Right cardiac atrium (tissue), 5 donors: Measurements from ENCODE around the gene GHRH. TPM values are rescaled to one million over a fixed set of nuclear protein-coding genes. Genes with fewer than 3 reads are reported as not detected.
A peak's percentile ranks its signal among the peaks of the same experiment; 100 is the strongest.

Source experiments
- ATAC-seq, 2 donors: fragments of 200-7000 bp; cut with Tn5 transposase; one replicate each; pipeline versions ENCODE4 v1.8.0 to v1.9.1; 2020; ENCODE audit warnings: moderate library complexity in 2 of 2, mild to moderate bottlenecking in 1 of 2
- DNase-seq, 3 donors: peaks; one replicate each; pipeline ENCODE4 v3.0.0-alpha.2; 2020
- H3K27ac ChIP-seq: one replicate; pipeline ENCODE4 v1.5.1; 2013; ENCODE audit warnings: mild to moderate bottlenecking, low read length, control low read depth, moderate library complexity
- H3K27me3 ChIP-seq: one replicate; pipeline ENCODE4 v1.6.1; 2013; ENCODE audit not compliant: control insufficient read depth, insufficient read depth
- H3K4me1 ChIP-seq: one replicate; pipeline ENCODE4 v1.6.1; 2013; ENCODE audit warnings: low read length; ENCODE audit not compliant: control insufficient read depth, insufficient read depth
- H3K4me3 ChIP-seq: one replicate; pipeline ENCODE4 v1.5.1; 2013; ENCODE audit warnings: low read length, control low read depth
- H3K9me3 ChIP-seq: one replicate; pipeline ENCODE4 v1.6.1; 2013; ENCODE audit warnings: low read length; ENCODE audit not compliant: control insufficient read depth
- WGBS: extraction: QIAGEN DNeasy Blood & Tissue Kit; methylation state at CpG from one replicate; pipeline ENCODE4 v1.1.7; 2013; 5-methylcytosine and 5-hydroxymethylcytosine counted together
- intact Hi-C, 4 donors: fragments of 100-400 bp; cut with DNase I; formaldehyde crosslinking; loops; one replicate each; pipeline versions ENCODE4 v1.11.0 to v1.14.0; 2022 to 2023
- polyA plus RNA-seq: library from polyadenylated mRNA; stranded (reverse); fragments of 200-250 nt; gene quantifications from one replicate; pipeline ENCODE4 v1.2.3, GENCODE V29; 2013
- total RNA-seq, 4 donors: library from RNA; stranded (reverse); fragmentation: NEBNext Ultra II Directional; extraction: Animal tissue kit (Norgen Biotek cat#: 25700); gene quantifications; one replicate each; pipeline ENCODE4 v1.2.1, GENCODE V29; 2021
- donor health status: healthy with polysubstance abuse.
- donor health status: DM: no; HTN: yes; CAD: no.
- donor health status: DM: no; HTN: no; CAD: no.
- donor health status: DM: no; HTN: yes; CAD: no; lungs with severe emphysema.
- donor health status: DM: yes; HTN: yes; CAD: no.

The GHRH gene
- total and polyA plus RNA-seq, 5 donors, result 7.3 to 23.5 (median 17.2) TPM

DNA sequence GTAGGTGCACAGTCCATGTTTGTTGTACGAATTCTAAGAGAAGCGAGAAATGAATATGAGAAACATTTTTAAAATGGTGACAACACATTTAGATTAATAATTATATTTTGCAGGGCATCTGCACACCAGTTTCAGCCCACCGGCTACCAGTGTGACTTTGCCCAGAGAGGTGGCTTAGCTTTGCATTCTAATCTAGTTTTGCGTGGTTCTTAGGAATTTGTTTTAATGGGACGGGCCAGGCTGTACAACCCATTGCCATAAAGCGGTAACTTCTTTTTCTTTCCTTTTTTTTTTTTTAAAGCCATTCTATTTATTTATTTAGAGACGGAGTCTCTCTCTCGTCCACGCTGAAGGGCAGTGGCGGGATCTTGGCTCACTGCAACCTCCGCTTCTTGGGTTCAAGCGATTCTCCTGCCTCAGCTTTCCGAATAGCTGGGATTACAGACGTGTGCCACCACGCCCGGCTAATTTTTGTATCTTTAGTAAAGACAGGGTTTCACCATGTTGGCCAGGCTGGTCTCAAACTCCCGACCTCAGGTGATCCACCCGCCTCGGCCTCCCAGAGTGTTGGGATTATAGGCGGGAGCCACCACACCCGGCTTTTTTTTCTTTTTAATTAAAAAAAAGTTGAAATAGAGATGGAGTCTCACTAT is 28.7 kb upstream of the GHRH start:
- WGBS, result 72% methylated on average over 21 of the region's 21 CpGs
- H3K4me3 ChIP-seq, result peak overlapping the region; percentile 61
- DNase-seq (no peak), ATAC-seq (no peak)
- no peaks in the 10 kb centered on the region for H3K9me3 ChIP-seq
- no peaks in the 10 kb centered on the region for H3K27me3 ChIP-seq
- peaks cover 7% of the 10 kb centered on the region for H3K4me1 ChIP-seq
- peak overlapping the region; percentile 73 for H3K27ac ChIP-seq
- intact Hi-C loops, result loop anchor here in 1 of 4 donors (10.0 kb wide), 1 partner anchor 95 kb away; no protein-coding TSS in a partner anchor

DNA sequence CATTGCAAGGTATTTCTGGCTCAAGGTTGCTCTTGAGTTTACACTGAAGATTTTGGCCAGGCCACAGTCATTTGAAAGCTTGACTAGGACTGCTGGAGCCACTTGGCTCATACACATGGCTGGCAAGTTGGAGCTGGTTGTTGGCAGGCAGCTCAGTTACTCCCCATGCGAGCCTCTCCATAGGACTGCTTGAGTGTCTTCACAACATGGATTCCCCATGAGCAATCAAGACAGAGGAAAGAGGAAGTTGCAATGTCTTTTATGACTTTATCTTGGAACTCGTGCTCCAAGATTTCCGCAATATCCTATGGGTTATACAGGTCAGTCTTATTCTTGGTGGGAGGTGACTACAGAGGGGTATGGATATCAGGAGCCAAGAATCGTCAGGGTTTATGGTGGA is 26.5 kb upstream of the GHRH start:
- DNase-seq (no peak), ATAC-seq (no peak)
- H3K27ac ChIP-seq, result no peak overlapping the region
- H3K4me1 ChIP-seq, result peaks cover 5% of the 10 kb centered on the region
- WGBS, result 80% methylated on average over 4 of the region's 4 CpGs
- intact Hi-C loops, result loop anchor here in 1 of 4 donors (10.0 kb wide), 1 partner anchor 97 kb away; no protein-coding TSS in a partner anchor
- no peaks in the 10 kb centered on the region for H3K9me3 ChIP-seq
- H3K27me3 ChIP-seq, result no peaks in the 10 kb centered on the region
- no peak overlapping the region for H3K4me3 ChIP-seq

DNA sequence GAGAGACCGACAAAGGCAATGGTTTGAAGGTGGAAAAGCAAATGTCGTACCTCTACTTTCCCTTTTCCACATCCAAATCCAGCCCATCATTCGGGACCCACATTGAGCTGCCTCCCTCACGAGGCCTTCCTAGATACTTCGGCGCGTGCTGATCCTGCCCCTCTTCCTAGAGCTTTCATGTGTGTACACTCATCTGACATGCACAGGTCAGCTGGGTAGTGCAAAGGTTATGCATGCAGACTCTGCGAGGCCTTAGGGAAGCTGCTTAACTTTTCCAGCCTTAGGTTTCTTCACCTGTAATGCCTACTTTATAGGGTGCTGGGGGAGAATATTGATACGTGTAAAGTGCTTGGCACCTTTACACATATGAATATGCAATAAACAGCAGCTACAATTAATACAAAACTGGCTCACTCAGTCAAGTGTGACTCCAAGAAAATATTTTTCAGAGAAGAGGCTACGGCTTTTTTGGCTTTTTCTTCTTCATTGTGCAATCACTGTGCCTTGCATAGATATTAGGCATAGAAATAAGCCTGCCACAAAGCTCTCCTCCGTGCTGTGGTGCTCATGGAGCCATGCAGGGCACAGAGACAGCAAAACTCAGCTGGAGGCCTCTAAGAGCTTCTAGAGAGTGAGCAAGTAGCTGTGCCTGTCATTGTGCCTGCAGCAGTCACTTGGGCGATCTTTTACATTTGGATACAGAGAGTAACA is 24.2 kb upstream of the GHRH start:
- intact Hi-C loops, result loop anchor here in 1 of 4 donors (10.0 kb wide), 1 partner anchor 99 kb away; no protein-coding TSS in a partner anchor

DNA sequence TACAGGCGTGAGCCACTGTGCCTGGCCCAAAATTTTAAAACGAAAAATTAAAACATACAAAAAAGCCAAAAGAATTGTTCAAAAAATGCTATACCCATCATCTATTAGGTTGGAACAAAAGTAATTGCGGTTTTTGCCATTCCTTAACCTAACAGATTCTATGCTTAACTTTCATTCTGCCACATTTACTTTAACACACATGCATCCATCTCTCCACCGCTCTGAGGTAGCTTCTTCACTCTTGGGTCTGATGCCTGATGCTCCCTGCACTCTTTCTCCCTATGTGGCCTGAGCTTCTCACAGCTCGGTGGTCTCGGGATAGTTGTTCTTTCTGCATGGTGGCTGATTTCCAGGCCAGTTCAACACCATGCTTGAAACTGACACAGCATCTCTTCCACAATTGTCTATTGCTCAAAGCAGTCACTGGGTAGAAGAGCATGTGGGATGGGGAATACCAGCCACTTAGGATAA is 23.1 kb upstream of the GHRH start:
- DNase-seq (no peak), ATAC-seq (no peak)
- intact Hi-C loops, result loop anchor here in 3 of 4 donors (5.0 to 10.0 kb wide), 3 partner anchors 98 to 243 kb away; partner anchors contain the start of gene BLCAP (in 1 of the 3)
- H3K9me3 ChIP-seq, result no peaks in the 10 kb centered on the region
- H3K4me3 ChIP-seq, result no peak overlapping the region
- 84% methylated on average over 6 of the region's 6 CpGs for WGBS
- peaks cover 5% of the 10 kb centered on the region for H3K4me1 ChIP-seq
- H3K27ac ChIP-seq, result no peak overlapping the region
- no peaks in the 10 kb centered on the region for H3K27me3 ChIP-seq

More for the DNA sequence above, 24.2 kb upstream of the GHRH start:
- Histone ChIP-seq H3K4me1 (peaks cover 5% of the 10 kb centered on the region), H3K27ac (no peak overlapping the region), H3K27me3 (no peaks in the 10 kb centered on the region), H3K4me3 (no peak overlapping the region), H3K9me3 (no peaks in the 10 kb centered on the region)
- WGBS, result 73% methylated on average over 12 of the region's 12 CpGs
- DNase-seq, result no peak
- no peak for ATAC-seq

DNA sequence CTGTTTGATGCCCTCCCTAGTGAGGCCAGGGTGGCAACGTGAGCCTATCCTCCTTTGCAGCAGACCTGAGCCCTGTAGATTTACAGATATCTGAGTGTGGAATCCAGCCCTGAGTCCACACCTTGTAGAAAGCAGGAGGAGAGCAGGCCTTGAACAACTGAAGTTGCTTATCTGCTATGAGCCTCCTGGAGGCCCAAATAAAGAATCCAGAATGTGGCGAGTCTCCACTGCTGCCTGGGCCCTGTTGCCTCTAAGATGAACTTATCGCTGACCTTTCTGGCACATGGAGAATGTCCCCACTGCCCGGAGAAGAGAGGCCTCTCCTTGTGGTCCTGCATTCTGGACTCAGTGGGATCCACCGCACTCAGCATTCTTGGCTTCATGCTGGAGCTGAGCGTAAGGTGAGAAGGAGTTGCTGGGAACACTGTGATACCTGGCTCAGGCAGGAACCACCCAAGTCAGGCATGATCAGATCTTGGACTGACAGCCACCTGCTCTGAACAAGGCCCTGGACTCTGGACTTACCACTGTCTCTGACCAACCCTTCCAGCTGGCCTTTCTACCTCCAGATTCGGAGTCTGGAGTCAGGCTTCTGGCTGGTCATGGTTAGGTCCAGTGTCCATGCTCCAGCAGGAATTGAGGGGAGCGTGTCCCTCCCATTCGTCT is 22.0 kb upstream of the GHRH start:
- H3K27me3 ChIP-seq, result no peaks in the 10 kb centered on the region
- 88% methylated on average over 9 of the region's 9 CpGs for WGBS
- H3K4me3 ChIP-seq, result no peak overlapping the region
- ATAC-seq, result no peak
- H3K9me3 ChIP-seq, result no peaks in the 10 kb centered on the region
- H3K4me1 ChIP-seq, result peaks cover 2% of the 10 kb centered on the region
- H3K27ac ChIP-seq, result no peak overlapping the region
- intact Hi-C loops, result loop anchor here in 3 of 4 donors (5.0 to 10.0 kb wide), 3 partner anchors 99 to 244 kb away; partner anchors contain the start of gene BLCAP (in 1 of the 3)
- no peak for DNase-seq

DNA sequence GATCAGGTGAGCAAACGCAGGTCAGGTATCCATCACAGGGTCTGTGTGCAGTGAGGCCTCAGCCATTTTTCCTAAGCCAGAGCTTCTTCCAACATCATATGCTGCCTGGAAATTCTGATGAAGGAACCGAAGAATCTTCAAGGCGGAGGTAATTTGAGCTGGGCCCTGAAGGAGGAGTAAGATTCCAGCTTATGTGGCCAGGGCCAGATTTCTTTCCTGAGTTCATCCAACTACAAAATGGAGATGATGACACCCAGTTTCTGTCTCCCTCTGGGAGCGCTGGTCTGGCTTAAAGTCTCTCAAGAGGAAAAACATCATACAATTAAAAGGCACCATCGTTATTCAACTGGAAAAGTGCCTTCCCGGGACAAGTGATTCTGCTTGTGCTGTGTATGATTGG is 20.9 kb upstream of the GHRH start:
- Histone ChIP-seq H3K27me3 (no peaks in the 10 kb centered on the region), H3K4me1 (no peaks in the 10 kb centered on the region), H3K4me3 (no peak overlapping the region), H3K9me3 (no peaks in the 10 kb centered on the region), H3K27ac (no peak overlapping the region)
- peak in 1 of 2 donors; percentile 29 for ATAC-seq
- DNase-seq, result no peak
- 53% methylated on average over 6 of the region's 6 CpGs for WGBS
- intact Hi-C loops, result loop anchor here in 3 of 4 donors (5.0 to 10.0 kb wide), 3 partner anchors 100 to 245 kb away; partner anchors contain the start of gene BLCAP (in 1 of the 3)

DNA sequence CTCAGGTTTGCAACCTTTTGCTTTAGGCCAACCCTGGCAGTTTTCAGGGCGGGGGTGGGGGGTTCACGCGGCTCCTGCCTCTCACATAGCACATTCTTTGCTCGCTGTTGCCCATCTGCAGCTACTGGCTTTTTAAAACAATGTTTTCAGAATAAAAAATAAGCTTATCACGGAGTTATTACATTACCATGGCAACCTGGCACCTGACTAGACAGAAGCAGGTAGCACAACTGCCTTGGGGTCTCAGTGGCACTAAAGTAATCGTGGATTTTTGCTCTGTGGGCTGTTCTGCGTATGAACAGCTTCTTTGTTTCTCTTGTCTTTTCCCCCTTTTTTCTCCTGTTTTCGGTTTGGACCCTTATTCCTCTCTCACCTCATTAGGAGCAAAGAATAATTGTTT is 18.8 kb upstream of the GHRH start:
- 84% methylated on average over 8 of the region's 8 CpGs for WGBS
- ATAC-seq (no peak), DNase-seq (no peak)
- Histone ChIP-seq H3K27me3 (no peaks in the 10 kb centered on the region), H3K4me3 (no peak overlapping the region), H3K4me1 (no peaks in the 10 kb centered on the region), H3K9me3 (no peaks in the 10 kb centered on the region), H3K27ac (no peak overlapping the region)
- intact Hi-C loops, result loop anchor here in 3 of 4 donors (5.0 to 10.0 kb wide), 3 partner anchors 102 to 247 kb away; partner anchors contain the start of gene BLCAP (in 1 of the 3)

DNA sequence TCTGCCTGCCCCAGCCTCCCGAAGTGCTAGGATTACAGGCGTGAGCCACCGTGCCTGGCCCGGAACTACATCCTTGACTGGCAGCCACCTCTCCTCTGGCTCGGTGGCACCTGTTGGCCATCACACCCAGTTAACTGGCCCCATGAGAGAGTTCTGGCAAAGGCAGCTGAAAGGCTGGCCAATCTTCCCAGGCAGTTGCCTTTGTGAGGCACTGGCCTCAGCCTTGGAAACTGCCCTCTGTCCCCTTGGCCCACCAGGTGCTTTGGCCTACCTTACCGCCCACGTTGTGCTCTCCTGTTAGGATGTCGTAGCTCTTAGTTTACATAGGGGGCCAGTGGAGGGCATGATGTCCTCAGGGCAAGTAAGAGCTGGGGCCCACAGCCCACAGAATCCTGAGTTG is 18.2 kb upstream of the GHRH start:
- H3K27me3 ChIP-seq, result no peaks in the 10 kb centered on the region
- ATAC-seq (no peak), DNase-seq (no peak)
- no peaks in the 10 kb centered on the region for H3K9me3 ChIP-seq
- H3K4me1 ChIP-seq, result no peaks in the 10 kb centered on the region
- 67% methylated on average over 8 of the region's 8 CpGs for WGBS
- intact Hi-C loops, result loop anchor here in 3 of 4 donors (5.0 to 10.0 kb wide), 3 partner anchors 102 to 247 kb away; partner anchors contain the start of gene BLCAP (in 1 of the 3)
- no peak overlapping the region for H3K27ac ChIP-seq
- no peak overlapping the region for H3K4me3 ChIP-seq

DNA sequence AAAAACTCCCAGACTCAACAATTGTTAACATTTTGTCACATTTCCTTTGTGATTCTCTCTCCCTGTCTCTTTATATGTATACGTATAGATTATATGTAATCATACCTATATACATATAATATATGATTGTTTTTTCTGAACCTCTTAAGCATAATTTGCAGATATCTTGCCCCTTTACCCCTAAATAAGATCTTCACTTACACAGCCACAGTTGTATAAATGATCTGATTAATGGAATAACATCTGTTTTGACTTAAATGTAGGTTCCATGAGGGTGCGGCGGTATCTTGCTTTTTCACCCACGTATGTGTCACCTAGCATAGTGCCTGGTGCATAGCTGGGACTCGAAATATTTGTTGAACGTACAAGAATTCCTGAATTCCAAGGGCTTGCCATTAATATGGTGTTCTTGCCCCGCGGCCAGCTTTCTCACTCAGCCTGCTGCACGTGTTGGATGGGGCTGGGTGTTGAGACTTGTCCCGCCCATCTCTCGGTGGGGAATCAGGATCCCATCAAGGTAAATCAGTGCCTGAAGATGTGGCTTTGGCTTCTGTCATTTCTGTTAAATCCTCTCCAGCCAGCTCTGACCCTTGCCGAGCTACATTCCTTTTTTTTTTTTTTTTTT is 17.5 kb upstream of the GHRH start:
- no peak for ATAC-seq
- Histone ChIP-seq H3K4me1 (no peaks in the 10 kb centered on the region), H3K27me3 (no peaks in the 10 kb centered on the region), H3K9me3 (no peaks in the 10 kb centered on the region), H3K4me3 (no peak overlapping the region), H3K27ac (no peak overlapping the region)
- 74% methylated on average over 12 of the region's 12 CpGs for WGBS
- DNase-seq, result no peak
- intact Hi-C loops, result no loop called here

DNA sequence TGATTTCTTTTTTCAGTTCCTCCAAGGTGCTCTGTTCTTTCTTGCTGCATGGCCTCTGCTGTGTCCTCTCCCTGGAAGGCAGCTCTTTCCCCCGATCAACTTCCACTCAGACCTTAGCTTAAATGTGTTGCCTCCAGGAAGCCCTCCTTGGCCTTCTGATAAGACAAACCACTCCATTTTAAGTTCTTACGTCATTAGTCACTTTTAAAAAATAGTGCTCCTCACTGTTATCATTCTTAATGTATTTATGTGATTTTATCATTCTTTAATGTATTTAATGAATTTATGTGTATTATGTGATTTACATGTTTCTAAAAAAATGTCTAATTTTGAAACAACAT is 15.6 kb upstream of the GHRH start:
- Histone ChIP-seq H3K27ac (no peak overlapping the region), H3K4me3 (no peak overlapping the region), H3K4me1 (no peaks in the 10 kb centered on the region), H3K9me3 (no peaks in the 10 kb centered on the region), H3K27me3 (no peaks in the 10 kb centered on the region)
- DNase-seq (no peak), ATAC-seq (no peak)
- 61% methylated on average over 2 of the region's 2 CpGs for WGBS
- intact Hi-C loops, result no loop called here
